ENCODE measurements around the gene GFRA1.

Gene GFRA1

DNA sequence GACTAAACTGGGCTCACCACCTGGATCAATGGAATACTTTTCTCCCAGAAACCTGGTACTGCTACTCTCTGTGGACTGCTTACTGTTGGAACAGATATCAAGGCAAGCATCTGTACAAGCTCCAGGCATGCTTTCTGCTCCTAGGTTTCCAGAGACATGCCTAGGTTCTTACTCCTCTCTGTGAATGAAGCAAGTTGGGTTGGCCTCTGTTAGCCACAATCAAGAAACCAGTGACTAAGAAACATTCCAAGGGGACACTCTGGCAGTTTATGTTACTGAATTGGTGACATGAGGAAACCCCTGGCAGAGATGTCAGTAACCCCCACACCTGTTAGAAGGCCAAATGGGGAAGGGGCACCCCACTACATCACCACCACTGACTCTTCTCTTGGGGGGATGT, 121.9 kb downstream of the GFRA1 start:
- Histone ChIP-seq H3K79me2 (no peaks in the 10 kb centered on the region), H3K4me3 (ENCODE audit: low read depth, low read length) (no peak overlapping the region), H3K36me3 (ENCODE audit: control insufficient read depth, insufficient read depth, low read length) (no peaks in the 10 kb centered on the region), H3K9ac (no peak overlapping the region), H3K27ac (no peak overlapping the region), H2AFZ (no peak overlapping the region), H3K4me2 (ENCODE audit: low read length) (no peak overlapping the region), H3K9me3 (ENCODE audit: control insufficient read depth, low read length) (no peaks in the 10 kb centered on the region), H3K4me1 (no peaks in the 10 kb centered on the region), H3K27me3 (ENCODE audit: control insufficient read depth, insufficient read depth, low read length) (no peaks in the 10 kb centered on the region)
- TF ChIP-seq CTCF (IDR thresholded peaks at IDR 0.05): no peak

- no peak for TF ChIP-seq CTCF (IDR thresholded peaks at IDR 0.05)
- no peak overlapping the region for H3K4me3 ChIP-seq (ENCODE audit: low read depth, low read length)
- no peak overlapping the region for H3K4me2 ChIP-seq (ENCODE audit: low read length)
- no peak overlapping the region for H3K9ac ChIP-seq
- no peaks in the 10 kb centered on the region for H3K9me3 ChIP-seq (ENCODE audit: control insufficient read depth, low read length)
- no peaks in the 10 kb centered on the region for H3K27me3 ChIP-seq (ENCODE audit: control insufficient read depth, insufficient read depth, low read length)
- no peak overlapping the region for H2AFZ ChIP-seq
- H3K27ac ChIP-seq: no peak overlapping the region
- H3K36me3 ChIP-seq (ENCODE audit: control insufficient read depth, insufficient read depth, low read length): no peaks in the 10 kb centered on the region
- H3K4me1 ChIP-seq: no peaks in the 10 kb centered on the region
- H3K79me2 ChIP-seq: no peaks in the 10 kb centered on the region
These were observed 122.4 kb downstream of the GFRA1 start for GRCh38 chr10:116150606-116151005.

DNA sequence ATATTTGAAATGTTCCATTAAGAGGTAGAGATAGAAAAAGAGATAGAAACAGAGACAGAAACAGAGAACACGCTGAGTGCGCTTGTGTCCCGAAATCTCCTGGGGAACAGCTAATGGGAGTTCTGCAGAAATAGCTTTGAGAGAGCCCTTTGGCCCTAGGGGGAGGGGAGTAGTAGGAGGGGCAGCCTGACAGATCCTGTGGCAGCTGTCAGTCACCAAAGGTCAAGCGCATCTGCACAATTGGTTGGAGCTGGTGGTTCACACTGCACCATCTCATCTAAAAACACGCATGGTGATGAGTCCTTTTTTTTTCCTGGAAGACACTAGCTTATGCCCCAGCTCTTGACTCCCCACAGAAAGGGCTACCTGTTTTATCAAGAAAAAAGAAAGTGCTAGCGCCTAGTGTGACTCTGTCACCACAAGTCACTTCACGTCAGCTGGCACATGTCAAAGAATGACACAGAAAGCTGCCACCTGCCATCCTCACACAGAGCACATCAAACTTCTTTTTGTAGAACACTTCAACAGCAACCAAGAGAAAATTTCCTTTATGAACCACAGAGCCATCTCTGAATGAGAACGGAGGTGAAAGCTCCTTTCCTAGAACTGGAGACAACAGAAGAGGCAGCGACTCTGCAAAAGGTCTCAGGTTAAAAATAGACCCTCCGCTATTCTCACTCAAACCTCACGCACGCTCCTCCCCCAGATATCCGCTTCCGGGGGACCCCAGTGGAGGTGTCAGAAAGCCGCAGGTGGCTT, 125.7 kb downstream of the GFRA1 start:
- TF ChIP-seq CTCF (IDR thresholded peaks at IDR 0.05): no peak

GRCh38 chr10:116146372-116147140, 126.5 kb downstream of the GFRA1 start:
- TF ChIP-seq CTCF (IDR thresholded peaks at IDR 0.05): no peak
- Histone ChIP-seq H3K4me1 (no peaks in the 10 kb centered on the region), H3K9me3 (ENCODE audit: control insufficient read depth, low read length) (no peaks in the 10 kb centered on the region), H3K27me3 (ENCODE audit: control insufficient read depth, insufficient read depth, low read length) (no peaks in the 10 kb centered on the region), H2AFZ (no peak overlapping the region), H3K9ac (no peak overlapping the region), H3K27ac (no peak overlapping the region), H3K4me2 (ENCODE audit: low read length) (no peak overlapping the region), H3K4me3 (ENCODE audit: low read depth, low read length) (no peak overlapping the region), H3K79me2 (no peaks in the 10 kb centered on the region), H3K36me3 (ENCODE audit: control insufficient read depth, insufficient read depth, low read length) (no peaks in the 10 kb centered on the region)

More for the DNA sequence above, 125.7 kb downstream of the GFRA1 start:
- Histone ChIP-seq H3K79me2 (no peaks in the 10 kb centered on the region), H3K4me1 (no peaks in the 10 kb centered on the region), H3K9me3 (ENCODE audit: control insufficient read depth, low read length) (no peaks in the 10 kb centered on the region), H2AFZ (no peak overlapping the region), H3K9ac (no peak overlapping the region), H3K36me3 (ENCODE audit: control insufficient read depth, insufficient read depth, low read length) (no peaks in the 10 kb centered on the region), H3K27ac (no peak overlapping the region), H3K27me3 (ENCODE audit: control insufficient read depth, insufficient read depth, low read length) (no peaks in the 10 kb centered on the region), H3K4me2 (ENCODE audit: low read length) (no peak overlapping the region), H3K4me3 (ENCODE audit: low read depth, low read length) (no peak overlapping the region)
